ENCODE results near the gene DYDC1. TPM values are rescaled to one million over a fixed set of nuclear protein-coding genes. Genes with fewer than 3 reads are reported as not detected.

The DYDC1 gene
- total RNA-seq, 1 donor from 2014 or later = not detected

Other genes starting within 250 kb of the DYDC1 start
- not detected in 2 replicates for gene PLAC9, start 224.0 kb downstream of the DYDC1 start, total RNA-seq
- gene ANXA11, start 151.2 kb downstream of the DYDC1 start, total RNA-seq = 237 and 259 TPM in 2 replicates
- gene MAT1A, start 67.1 kb downstream of the DYDC1 start, total RNA-seq = not detected in 2 replicates
- not detected in 2 replicates for gene DYDC2, start within 50 bp of the DYDC1 start, total RNA-seq
- gene PRXL2A, start 51.8 kb upstream of the DYDC1 start, total RNA-seq = 8.2 and 9.6 TPM in 2 replicates
- 178 and 181 TPM in 2 replicates for gene TSPAN14, start 97.6 kb upstream of the DYDC1 start, total RNA-seq
- gene SH2D4B, start 181.1 kb upstream of the DYDC1 start, total RNA-seq = 0.10 and 0.17 TPM in 2 replicates

All from T-helper 1 cell treated with Interleukin-12 subunit alpha and Interleukin-12 subunit beta and Interleukin-4 antibody, amounts not matched to agents 30 ng/mL and 1 ng/mL, for 36 hours (primary cell).